Stimulated activated CD4-positive, alpha-beta T cell treated with anti-CD3 and anti-CD28 coated beads, Interleukin-4, amount 100 ng/mL, for 48 hours (primary cell): Measurements from ENCODE around the gene COMTD1.
A peak's percentile ranks its signal among the peaks of the same experiment; 100 is the strongest.

Source experiments
- DNase-seq, 2 donors: peaks; one replicate each; pipeline ENCODE4 v3.0.0-alpha.2; 2020; ENCODE audit warnings: low read depth in 2 of 2

Gene COMTD1

DNA sequence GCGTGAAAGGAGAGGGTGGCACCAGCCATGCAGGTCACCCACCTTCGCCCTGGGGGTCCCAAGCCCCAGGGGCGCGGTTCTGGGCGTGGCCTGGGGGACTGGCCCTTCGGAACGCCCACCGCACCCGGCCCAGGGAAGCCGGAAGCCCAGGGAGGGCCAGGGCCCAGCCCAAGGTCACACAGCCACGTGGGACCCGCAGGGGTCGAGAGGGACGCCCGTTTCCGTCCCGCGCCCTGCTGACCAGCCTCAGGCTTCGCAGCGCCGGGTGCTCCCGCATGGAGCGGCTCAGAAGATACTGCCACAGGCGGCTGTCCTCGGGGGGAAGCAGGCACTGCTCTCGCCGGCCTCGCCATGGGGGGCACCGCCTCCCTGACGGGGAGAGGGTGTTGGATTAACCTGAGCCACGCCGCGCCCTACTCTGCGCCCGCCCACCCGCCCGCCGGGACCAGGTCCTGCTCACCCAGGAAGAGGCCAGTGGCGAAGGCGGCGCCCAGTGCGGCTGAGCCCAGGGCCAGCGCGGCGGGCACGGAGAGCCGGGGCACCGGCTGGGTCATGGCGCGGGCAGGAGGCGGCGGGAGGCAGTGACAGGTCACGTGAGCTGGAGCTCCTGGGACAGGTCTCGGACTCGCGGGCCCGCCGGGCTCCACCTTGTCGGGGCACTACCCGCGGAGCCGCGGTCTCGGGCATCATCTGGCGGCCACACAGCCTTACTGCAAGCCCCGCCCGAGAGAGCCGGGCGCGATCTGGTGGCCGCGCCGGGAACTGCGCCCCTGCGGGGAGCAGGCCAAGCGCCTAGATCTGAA, at the start of gene COMTD1:
COMTD1 (minus strand) TSS at position 583 of the 803 bp plus-strand sequence; CDS start at position 554, 29 bp downstream.
- peak; percentile 92 to 94 for DNase-seq

DNA sequence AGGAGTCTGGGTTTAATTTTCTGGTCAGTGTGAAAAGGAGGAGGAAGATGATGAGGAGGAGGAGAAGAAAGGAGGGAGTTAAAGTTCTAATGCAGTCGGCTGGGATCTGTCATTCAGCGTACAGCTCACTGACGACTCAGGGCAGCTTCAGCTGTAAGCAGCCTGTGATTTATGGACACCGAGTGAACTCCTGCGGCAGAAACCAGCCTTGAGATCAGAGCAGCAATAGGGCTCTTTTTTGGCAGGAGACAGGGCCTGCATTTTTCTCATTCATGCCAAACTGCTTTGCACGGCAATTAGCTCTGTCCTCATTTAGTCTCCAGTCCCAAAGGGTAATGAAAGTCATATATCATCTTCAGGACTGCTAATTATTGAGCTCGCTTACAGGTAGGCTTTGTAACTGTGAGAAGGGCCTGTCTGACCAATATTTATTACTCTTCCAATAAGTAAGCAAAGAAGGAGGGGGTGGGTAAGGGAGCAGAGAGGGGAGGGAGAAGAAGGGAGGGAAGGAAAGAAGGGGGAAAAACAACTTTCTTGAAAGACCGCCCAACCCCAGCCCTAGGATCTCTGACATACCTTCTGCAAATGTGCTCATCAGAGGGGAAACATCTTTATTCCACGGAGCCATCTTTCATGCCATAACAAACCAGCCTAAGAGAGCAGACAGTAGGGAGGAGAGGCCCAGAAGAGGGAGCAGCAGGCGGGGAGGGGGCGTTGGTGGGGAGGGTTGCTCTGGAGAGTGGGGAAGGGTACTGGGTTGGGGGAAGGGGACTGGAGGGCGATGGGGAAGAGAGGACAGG, 48.1 kb upstream of the COMTD1 start:
- DNase-seq = no peak

DNA sequence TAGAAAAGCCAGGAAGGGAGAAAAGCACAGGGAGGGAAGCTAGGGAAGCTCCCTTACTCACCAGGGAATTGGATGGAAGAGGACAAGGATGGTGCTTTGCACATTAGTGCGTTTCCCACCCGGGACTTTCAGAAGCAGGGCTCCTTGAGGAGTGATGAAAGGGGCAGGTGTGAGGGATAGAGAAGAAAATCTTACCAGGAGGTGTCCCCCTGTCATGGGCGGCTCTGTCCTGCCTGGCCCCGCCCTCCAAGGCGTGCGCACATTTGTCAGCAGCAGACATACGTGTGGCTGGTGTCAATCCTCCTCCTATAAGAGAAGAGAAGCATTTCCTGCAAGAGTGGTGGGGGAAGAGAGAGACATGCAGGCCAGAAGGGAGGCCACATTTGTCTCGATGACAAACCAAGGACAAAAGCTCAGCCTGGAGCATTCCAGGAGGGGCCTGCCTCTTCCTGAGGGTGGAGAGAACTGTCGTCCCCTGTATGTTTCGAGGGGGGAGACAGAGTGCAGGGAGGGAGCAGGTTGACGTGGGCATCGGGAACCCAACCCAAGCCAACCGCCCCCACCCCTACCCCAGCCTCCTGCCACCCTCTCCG, 47.4 kb upstream of the COMTD1 start:
- DNase-seq = no peak

DNA sequence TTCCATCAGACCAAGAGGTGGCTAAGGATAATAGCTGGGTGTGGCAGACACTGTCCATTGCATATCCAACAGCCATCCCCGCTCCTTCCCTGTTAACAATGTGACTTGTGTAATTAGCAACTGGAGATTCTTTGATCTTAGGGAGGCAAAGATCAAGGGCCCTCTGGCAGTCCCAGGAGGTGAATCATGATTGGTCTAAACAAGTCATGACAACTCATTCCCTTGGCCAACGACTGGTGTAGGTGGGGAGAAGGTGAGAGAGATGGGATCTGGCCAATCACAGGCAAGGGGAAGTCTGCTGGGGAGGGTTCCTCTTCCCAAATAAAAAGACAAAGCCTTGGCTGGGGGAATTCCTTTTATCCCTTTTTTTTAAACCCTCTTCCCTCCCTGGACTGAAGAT, 46.2 kb upstream of the COMTD1 start:
- DNase-seq = no peak

DNA sequence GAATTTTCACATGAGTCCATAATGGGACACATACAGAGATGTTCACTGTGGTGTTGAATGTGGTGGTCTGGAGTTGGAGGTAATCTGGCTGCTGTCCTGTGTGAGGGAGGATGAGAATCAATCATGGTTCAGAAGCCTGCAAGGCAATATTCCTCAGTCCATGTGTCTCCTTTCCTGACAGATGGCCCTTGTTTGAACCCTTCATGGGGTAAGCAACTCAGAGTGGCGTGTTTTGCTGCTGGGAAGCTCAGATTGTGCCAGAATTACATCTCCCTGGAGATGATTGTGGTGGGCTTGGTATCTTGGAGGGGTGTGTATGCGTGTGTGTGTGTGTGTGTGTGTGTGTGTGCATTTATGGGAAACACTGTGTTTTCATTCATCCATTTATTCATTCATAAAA, 44.5 kb upstream of the COMTD1 start:
- no peak for DNase-seq

DNA sequence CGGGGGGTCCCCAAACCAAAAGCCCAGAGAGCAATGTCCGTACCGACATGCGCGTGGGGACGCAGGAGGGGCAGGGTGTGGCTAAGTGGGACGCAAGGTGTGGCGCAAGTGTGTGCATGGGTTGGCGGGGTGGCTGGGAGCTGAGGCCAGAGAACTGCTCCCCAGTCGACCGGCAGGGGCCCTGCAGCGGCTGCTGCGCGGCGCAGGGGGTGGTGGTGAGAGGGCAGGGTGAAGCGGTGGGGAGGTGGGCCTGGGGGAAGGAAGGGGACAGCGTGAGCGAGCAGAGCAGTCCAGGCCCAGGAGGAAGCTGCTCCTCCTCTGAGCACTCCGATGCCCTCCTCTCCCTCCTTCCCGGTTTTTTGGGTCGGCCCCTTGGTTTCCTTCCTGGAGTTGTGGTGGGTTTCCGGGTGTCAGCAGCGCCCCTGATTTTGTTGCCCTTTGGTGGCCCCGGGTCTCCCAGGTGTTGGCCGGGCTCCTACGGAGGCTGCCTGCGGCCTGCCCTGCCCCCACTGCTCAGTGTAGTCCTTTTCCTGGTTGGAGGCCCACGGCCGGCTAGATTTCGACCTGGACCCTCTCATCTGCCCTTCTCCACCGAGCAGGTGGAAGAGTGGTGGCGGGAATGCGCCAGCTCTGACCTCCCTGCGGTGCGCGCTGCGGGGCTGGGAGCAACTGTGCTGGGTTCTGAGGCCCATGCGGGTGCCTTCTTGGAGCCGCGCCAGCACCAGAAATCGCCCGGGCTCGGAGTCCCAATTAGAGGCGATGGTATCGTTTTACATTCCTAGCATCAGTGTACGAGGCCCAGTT, 40.5 kb upstream of the COMTD1 start:
- DNase-seq = no peak

DNA sequence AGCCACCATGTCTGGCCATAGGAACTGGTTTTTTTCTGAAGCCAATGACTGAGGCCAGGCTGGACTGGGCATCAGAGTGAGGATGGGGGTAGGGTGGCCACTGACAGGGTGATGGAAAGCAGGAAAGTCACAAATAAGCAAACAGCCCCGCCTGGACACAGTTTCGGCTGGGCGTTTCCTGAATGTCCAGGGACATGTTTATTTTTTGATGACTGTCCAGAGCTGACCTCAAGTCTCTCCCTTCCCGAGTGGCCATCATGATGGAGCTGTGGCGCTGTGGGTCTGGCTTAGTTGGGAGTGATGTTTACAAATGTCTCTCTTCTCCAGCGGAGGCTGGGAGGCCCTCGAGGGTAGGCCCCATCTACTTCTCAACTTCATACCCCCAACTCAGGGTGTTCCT, 37.1 kb upstream of the COMTD1 start:
- DNase-seq = no peak

DNA sequence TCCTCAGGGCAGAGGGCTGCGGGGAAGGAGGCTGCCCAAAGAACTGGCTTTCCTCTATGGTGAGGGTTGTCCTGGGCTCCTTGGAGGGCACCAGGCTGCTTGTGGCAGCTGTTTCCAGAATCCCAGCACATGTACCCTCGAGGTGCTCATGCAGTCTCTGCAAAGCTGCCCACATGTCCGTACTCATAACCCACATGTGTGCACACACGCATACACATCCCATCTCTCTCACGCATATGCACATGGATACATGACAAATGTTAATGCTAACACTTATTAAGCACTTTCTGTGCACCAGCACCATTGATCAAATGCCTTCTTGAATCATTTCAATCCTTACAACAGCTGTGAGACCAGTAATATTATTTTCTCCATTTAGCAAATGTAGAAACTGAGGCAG, 36.3 kb upstream of the COMTD1 start:
- no peak for DNase-seq

DNA sequence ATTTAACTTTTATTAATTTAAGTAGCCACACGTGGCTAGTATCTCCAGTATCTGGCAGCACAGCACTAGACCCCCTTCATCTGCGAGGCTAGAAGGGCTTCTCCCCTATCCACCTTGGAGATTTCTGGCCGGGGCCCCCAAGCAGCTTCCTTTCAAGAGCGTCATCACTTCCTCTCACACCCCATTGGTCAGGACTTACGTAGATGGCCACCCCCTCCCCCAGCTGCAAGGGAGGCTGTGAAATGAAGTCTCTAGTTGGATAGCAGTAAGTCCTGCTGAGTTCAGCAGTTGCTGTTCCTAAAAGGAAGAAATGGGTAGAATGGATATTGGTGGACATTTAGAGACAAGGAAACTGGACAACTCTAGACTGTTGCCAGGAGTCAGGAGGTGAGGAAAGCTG, 33.8 kb upstream of the COMTD1 start:
- DNase-seq = no peak

DNA sequence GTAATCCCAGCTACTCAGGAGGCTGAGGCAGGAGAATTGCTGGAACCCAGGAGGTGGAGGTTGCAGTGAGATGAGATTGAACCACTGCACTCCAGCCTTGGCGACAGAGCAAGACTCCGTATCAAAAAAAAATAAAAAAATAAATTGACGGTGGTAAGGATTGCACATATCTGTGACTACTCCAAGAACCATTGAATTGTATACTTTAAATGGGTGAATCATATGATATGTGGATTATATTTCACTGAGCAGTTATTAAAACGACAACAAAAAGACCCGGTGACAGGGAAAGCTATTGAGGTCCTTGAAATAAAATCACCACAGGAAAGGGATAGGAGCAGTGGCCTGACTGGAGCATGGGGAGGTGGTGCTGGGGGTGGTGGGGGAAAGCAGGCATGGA, 31.2 kb upstream of the COMTD1 start:
- no peak for DNase-seq

DNA sequence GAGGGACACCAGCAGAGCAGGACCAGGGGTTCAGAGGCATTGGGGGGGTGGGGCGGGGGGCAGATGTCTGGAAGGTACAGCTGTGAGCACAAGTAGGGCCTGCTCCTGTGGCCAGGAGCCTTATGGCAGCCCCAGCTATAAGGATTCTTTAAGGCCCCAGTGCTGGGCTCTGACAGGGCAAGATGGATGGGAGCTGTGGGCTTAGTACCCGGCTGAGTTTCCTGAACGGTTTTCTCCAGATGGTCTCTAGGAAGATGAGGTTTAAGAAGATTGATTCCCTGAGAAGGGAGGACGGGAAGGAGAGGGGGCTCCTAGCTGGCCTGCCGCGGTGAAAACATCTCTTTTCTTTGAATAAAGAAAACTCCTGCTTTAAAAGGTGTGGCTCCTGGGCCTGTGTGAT, 30.1 kb upstream of the COMTD1 start:
- DNase-seq = no peak

DNA sequence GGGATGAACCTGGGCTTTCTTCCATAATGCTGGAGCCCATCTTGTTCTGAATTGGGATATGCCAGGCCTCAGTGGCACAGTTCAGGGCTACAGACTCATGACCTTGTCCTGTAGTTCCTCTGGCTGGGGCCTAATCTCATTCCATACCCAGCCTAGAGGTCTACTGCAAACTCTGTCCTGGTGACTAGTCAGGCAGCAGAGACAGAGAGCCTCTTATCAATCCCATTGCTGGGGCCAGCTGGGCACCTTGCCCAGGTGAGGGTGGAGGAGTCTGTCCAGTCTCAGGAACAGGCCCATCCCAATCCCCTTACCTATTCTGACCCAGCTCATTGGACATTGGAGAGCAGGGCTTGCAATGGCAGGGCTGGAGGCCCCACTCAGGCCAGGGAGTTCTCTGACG, 28.0 kb upstream of the COMTD1 start:
- DNase-seq = no peak

DNA sequence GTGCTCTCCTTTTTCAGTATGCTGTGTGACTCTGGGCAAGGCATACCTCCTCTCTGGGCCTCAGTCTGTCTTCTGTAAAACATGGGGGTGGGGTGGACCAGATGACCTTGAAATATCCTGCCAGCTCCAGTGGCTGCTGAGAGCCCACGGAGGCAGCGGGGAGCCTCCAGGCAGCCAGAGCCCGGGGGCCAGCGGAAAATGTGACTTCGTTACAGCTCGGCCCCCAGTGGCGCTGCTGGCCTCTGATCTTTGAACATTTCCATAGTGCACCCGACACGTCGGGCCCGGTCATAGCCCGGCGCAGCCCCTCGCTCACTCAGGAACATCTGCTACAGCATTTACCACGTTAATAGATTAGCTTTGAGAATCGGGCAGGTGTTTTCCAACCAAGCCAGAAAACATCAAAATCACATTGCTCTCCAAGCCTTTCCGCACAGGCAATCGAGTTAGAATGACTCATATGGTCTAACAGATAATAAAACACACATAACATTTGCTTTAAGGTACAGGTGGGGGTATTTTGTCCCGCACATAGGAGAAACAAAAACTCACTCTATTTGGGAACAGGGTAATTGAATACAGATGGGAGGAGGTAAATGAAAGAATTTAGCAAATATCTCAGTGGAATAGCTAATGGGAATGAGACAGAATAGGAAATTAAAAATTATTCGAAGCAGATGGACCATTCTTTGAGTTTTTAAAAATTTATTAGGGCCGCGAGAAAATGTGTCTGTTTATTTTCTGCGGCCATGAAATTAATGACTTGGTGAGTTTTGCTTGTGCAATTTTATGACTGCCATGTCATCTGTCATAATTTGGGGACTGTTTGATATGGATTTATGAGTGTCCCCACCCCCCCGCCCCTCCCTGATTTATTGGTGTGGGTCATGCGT, 26.3 kb upstream of the COMTD1 start:
- no peak for DNase-seq

DNA sequence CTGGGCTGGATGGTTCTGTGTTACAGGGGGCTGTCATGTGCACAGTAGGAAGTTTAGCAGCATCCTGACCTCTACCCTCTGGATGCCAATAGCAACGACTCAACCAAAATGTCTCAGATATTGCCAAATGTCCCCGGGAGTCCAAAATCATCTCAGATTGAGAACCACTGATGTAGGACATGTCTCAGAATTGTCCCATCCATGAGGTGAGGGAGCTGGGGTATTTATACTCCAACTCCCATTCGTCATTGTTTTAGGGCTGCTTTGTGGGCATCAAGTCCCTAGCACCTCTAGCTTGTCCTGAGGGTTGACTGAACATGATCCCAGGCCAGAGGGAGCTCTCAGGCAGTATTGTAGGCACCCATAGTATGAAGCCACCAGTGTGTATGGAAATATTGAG, 25.2 kb upstream of the COMTD1 start:
- DNase-seq = no peak

DNA sequence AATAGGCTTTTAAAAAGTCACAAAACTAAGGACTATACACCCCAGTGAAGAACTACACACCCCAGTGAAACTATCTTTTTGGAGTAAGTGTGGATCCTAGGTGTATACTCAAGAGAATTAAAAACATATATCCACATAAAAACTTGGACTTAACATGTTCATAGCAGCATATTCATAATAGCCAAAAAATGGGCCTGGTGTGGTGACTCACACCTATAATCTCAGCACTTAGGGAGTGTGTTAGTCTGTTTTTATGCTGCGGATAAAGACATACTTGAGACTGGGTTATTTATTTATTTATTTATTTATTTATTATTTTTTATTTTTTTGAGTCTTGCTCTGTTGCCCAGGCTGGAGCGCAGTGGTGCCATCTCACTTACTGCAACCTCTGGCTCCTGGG, 19.0 kb upstream of the COMTD1 start:
- DNase-seq = no peak

DNA sequence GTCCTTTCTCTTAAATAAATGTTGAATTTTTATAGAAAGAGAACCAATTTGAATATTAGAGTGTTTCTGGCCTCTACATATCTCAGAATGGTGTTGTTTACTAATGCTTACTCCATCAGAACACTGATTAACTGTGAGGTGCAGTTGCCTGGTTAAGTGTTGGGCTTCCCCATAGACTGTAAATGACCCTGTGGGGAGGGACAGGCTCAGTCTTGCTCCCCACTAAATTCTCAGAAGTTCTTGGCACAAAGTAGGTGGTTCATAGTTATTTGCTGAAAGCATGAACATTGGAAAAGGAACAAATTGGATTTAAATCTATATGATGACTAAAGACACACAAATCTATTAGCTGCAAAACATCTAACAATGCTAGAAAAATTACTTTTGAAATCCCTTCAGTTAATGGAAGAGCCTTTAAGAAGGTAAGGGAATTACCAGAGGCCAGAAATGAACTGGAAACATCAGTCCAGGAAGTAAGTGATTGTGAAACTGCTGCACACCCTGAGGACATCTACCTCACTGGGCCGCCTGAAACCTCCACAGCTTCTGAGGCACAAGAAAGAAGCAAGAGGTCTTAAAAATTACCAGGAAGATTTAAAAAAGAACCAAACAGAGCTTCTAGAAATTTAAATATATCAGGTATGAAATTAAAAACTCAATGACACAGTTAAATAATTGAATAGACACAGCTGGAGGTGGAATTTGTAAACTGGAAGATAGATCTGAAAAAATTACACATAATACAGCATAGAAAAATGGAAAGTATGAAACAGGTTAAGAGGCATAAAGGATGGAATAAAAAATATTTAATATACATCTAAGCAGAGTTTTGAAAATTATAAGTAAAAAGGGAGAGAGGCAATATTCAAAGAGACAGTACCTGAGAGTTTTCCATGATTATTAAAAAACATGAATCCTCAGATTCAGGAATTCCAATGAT, 17.8 kb upstream of the COMTD1 start:
- DNase-seq = no peak

DNA sequence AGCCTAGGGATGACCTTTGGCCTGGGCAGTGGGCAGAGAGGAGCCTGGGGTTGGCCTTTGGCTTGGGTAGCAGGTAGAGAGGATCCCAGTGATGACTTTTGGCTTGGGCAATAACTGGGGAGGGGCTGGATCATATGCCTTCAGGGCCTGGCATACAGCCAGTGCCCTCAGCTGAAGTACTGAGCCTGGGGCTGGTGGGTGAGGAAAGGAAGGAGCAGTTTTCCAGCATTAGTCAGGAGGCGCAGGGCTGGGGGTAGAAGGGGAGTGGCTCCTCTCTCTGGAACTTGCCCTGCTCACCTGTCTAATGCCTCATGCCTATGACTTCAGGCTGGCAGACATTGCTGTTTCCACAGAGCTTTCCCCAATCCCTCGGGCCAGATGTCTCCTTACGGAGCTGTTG, 15.2 kb upstream of the COMTD1 start:
- no peak for DNase-seq

DNA sequence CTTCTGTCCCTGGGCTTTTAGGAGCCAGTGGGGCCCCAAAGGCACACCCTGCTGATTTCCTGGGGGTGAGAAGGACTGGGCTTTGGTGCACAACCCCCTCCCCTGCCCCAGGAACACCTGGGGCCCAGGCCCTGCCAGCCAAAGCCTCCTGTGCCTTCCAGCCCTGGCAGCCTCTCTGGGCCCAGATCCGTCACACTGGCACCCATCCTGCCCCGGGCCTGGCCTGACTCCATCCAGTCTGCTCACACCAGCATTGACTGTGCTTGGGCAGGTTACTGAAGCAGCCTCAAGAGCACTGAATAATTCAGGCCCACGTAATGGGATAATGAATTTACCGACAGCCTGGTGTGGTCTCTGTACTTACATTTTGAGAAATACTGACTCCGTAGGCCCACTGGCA, 12.0 kb upstream of the COMTD1 start:
- DNase-seq = no peak

DNA sequence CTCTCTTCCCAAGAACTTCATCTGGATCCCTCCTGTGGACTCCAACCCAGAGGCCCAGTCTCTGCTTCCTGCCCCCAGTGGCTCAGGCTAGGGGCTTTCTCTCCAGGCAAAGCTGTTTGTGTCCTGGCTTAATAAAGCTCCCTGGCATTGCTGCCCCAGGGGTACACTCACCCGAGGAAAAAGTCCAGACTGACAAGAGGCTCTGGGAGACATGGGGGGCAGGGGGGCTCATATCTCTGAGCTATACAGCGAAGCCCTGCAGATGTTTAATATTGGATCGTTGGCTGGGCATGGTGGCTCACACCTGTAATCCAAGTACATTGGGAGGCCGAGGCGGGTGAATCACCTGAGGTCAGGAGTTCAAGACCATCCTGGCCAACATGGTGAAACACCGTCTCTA, 10.7 kb upstream of the COMTD1 start:
- DNase-seq = no peak
